Measurements from ENCODE around the gene SECISBP2.

GRCh38 chr9:89310475-89311345 lies 7.6 kb upstream of the SECISBP2 start, which contains the start of gene CKS2:
- peak; percentile 99 for TF ChIP-seq POLR2A (IDR thresholded peaks at IDR 0.05; ENCODE audit: extremely low read depth, insufficient read length)
- no peak for TF ChIP-seq CTCF (IDR thresholded peaks at IDR 0.05; ENCODE audit: low read depth, low read length)
- TF ChIP-seq MAX (IDR thresholded peaks at IDR 0.05; ENCODE audit: low read depth, low read length) = peak; percentile 90

Measured in NB4 (cell line).